NCI-H524 treated with DMSO at 0.1 percent for 48 hours (cell line): ENCODE measurements around the gene NAT8.
"Not testable (repeated sequence)": the region's sequence is repeated elsewhere in the genome, so short reads cannot be mapped to it uniquely, and the experiment has no call there.

Experiments used
- DNase-seq: peaks from one replicate; lab custom pipeline; 2025; lab: John Stamatoyannopoulos, UW

Gene NAT8

GRCh38 chr2:73642338-73643018 lies at the start of gene NAT8:
NAT8 (minus strand) TSS chr2:73642422; CDS start chr2:73641628, 794 bp downstream.
- DNase-seq, result no peak

GRCh38 chr2:73690372-73691088 lies 48.3 kb upstream of the NAT8 start:
- not testable (repeated sequence) for DNase-seq

- DNase-seq, result not testable (repeated sequence)
Observed at GRCh38 chr2:73688494-73688893, 46.3 kb upstream of the NAT8 start.

DNA sequence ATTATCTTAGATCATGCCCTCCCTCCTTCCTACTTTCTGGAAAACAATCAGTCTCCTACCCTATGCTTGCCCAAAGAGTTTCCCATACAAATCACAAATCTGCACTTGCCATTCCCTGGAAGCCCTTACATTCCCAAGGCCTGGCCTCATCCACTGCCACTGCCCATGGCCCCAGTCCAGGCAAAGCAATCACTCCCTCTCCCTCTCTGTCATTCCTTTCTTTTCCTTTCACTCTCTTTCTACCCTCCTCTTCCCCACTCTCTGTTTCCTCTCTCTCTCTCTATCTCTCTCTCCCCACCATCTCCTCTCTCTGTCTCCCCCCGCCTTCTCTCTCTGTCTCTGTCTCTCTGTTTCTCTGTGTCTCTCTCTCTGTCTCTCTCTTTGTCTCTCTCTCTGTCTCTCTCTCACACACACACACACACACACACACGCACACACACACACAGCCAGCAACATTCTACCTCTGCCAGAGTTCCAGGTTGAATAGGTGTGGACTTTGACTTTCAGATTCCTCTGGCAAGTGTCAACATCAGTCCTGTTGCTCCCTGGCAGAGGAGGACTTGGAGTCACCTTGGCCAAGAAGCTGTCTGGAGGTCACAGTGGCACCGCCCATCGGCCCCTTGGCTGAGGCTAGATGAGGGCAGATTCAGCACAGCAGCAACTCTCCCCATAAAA lies 43.7 kb upstream of the NAT8 start:
- DNase-seq, result no peak

GRCh38 chr2:73684905-73685304 lies 42.7 kb upstream of the NAT8 start:
- not testable (repeated sequence) for DNase-seq

DNA sequence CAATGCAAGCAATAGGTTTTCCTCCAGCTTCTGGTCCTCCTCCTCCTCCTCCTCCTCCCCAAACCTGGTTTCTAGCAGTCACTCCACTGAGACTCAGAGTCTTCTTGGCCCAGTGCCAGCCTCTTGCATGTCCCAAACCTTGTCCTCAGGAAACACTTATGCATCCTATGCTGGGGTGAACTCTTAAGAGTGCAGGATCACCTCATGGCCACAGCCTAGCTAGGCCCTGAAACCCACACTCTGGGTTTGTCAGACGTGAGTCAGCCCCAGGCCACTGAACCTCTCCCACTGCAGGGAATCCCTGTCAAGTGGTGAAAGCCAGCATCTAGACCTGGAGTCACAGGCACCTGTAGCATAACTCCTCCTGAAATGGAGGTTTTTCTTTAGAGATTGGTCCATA lies 42.1 kb upstream of the NAT8 start:
- not testable (repeated sequence) for DNase-seq

- DNase-seq, result not testable (repeated sequence)
Observed at GRCh38 chr2:73679951-73680571, 37.8 kb upstream of the NAT8 start.

GRCh38 chr2:73679237-73679636 lies 37.0 kb upstream of the NAT8 start:
- not testable (repeated sequence) for DNase-seq

GRCh38 chr2:73678008-73678407 lies 35.8 kb upstream of the NAT8 start:
- not testable (repeated sequence) for DNase-seq

DNA sequence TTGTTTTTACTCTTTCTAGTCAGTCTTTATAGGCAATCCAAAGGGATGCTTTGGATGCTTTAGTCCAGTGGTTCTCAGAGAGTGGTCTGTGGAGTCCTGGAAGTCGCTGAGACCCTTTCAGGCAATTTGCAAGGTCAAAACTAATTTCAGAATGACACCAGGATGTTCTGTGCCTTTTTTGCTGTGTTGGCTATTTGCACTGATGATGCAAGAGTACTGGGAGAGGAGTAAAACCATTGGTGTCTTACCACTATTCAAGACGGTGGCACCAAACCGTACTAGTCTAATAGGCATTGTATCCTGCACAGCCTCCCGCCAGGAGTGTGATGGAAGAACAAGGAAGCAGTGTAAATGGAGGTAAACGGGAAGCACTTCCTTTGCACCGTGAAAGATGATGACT lies 34.0 kb upstream of the NAT8 start:
- DNase-seq, result not testable (repeated sequence)

GRCh38 chr2:73674696-73675157 lies 32.5 kb upstream of the NAT8 start:
- DNase-seq, result not testable (repeated sequence)

GRCh38 chr2:73669976-73670375 lies 27.8 kb upstream of the NAT8 start:
- not testable (repeated sequence) for DNase-seq

- DNase-seq, result not testable (repeated sequence)
Observed at GRCh38 chr2:73667239-73667638, 25.0 kb upstream of the NAT8 start.

DNA sequence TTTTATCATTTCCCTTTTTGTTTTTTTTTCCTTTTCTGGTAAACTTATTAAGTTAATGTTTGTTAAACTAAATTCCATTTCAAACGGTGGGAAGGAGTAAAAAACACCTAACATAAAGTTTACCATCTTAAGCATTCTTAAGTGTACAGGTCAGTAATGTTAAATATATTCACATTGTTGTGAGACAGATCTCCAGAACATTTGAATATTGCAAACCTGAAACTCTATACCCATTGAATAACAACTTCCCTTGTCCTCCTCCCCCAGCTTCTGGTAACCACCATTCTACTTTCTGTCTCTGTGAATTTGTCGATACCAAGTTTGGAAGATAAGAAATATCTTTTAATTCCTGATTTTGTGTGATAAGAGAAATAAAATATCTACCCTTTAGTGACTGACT lies 12.0 kb upstream of the NAT8 start:
- no peak for DNase-seq

- DNase-seq, result no peak
Observed at GRCh38 chr2:73652348-73652747, 10.1 kb upstream of the NAT8 start.

- no peak for DNase-seq
Observed at GRCh38 chr2:73651591-73652230, 9.5 kb upstream of the NAT8 start.

DNA sequence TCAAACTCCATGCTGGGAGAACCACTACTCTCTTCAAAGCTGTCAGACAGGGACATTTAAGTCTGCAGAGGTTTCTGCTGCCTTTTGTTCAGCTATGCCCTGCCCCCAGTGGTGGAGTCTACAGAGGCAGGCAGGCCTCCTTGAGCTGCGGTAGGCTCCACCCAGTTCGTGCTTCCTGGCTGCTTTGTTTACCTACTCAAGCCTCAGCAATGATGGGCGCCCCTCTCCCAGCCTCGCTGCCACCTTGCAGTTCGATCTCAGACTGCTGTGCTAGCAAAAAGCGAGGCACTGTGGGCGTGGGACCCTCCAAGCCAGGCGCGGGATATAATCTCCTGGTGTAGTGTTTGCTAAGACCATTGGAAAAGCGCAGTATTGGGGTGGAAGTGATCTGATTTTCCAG lies 5.5 kb upstream of the NAT8 start:
- DNase-seq, result not testable (repeated sequence)

DNA sequence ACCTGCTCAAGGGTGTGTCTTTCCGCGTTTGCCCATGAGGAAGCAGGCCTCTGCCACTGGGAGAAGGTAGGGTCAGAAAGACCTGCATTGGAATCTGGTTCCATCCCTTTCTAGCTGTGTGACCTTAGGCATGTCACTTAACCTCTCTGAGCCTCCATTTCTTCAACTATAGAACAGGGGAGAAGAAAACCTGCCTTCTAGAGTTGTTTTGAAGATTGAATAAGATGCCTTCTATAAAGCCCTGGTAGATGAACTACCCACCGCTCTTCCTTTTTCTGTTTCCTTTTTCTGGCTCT lies 507 bp downstream of the NAT8 start:
- no peak for DNase-seq

DNA sequence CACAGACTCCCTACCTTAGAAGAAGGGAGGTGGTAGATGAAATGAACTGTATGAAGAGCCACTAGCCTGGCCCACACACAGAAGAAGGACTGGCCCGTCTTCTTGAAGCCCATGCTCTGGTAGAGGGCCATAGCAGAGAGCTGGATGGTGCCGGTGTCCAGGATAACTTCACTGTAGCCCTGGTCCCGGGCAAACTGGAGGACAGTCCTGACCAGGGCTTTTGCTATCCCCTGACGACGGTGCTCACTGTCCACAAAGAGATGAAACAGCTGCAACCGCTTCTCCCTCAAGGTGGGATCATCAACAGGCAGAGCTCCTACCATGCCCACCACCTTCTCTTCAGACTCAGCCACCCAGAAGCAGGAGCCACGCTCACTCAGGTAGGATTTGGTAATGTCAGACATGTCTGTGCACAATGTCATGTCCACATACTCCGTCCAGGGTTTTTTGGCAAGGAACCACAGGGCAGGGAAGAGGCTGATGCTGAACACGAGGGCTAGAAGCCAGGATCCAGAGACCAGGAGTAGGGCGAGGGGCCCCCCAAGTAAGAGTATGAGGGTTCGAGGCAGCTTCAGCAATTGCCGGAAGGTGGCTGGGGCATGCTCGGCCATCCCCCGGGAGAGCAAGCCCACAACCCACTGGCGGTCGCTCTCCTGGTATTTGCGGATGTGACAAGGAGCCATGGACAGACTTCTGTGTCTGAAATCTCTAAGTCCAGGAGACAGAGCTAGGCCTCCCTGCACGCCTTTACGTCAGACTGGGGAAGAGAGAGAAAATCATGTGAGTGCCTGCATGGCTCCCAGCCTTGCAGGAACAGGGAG lies 1.1 kb downstream of the NAT8 start:
- no peak for DNase-seq

DNA sequence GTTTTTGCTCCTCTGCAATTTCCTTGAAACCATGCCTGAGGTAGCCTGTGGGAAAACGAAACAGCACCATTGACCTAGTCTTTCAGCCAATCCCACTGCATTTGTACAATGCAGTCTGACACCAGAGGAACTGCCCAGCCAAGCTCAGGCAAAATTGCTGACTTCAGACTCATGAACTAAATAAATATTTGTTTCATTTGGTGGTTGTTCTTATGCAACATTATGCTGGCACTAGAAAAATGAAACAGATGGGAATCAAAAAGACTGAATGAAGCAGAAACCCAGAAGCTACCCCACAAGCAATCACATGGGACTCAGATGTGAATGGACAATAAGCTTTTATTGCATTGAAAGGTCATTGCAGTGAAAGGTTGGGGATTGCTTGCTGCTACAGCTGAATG lies 1.7 kb downstream of the NAT8 start:
- no peak for DNase-seq

DNA sequence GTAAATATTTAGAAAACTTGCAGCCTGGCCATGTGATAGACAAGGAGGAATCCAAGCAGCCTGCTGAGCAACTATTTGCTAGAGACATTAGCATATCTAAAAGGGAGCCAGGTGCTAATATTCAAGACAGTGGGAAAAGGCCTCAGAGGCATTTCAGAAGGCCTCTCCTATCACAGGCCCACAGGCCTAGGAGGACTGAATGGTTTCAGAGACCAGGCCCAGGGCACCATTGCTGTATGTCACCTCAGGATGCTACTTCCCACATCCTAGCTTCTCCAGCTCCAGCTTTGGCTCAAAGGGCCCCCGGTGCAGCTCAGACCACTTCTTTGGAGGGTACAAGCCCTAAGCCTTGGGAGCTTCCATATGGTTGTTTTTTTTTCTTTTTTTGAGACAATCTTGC lies 3.8 kb downstream of the NAT8 start:
- no peak for DNase-seq
